Naive B cell (primary cell): ENCODE measurements around the gene LAPTM5. TPM values are rescaled to one million over a fixed set of nuclear protein-coding genes. Genes with fewer than 3 reads are reported as not detected.

ENCODE experiments used
- ATAC-seq, 2 donors: fragments of 150-1000 bp; cut with Tn5 transposase; 2 replicates each; pipeline ENCODE4 v1.10.0; 2021; ENCODE audit warnings: low read depth in 2 of 2, mild to moderate bottlenecking in 2 of 2, moderate library complexity in 2 of 2
- DNase-seq: peaks from one replicate; pipeline ENCODE4 v3.0.0; 2022
- H3K27ac Mint-ChIP-seq, 6 donors: one replicate each; pipeline ENCODE4 v1.8.0; 2020 to 2022; ENCODE audit warnings: mild to moderate bottlenecking in 6 of 6, mixed read lengths in 6 of 6, moderate library complexity in 5 of 6, inconsistent platforms in 2 of 6
- H3K27me3 Mint-ChIP-seq, 3 donors: one replicate each; pipeline ENCODE4 v1.8.0; 2021 to 2022; ENCODE audit warnings: mixed read lengths in 3 of 3, mild to moderate bottlenecking in 1 of 3
- H3K36me3 Mint-ChIP-seq, 2 donors: one replicate each; pipeline ENCODE4 v1.8.0; 2020 to 2022; ENCODE audit warnings: mixed read lengths in 2 of 2, inconsistent platforms in 1 of 2, mild to moderate bottlenecking in 1 of 2
- H3K4me1 Mint-ChIP-seq, 3 donors: one replicate each; pipeline ENCODE4 v1.8.0; 2020 to 2022; ENCODE audit warnings: mixed read lengths in 3 of 3, inconsistent platforms in 1 of 3, mild to moderate bottlenecking in 1 of 3, moderate library complexity in 1 of 3
- H3K4me3 Mint-ChIP-seq, 8 donors: one replicate each; pipeline ENCODE4 v1.8.0; 2020 to 2022; ENCODE audit warnings: mild to moderate bottlenecking in 8 of 8, mixed read lengths in 8 of 8, moderate library complexity in 8 of 8, inconsistent platforms in 2 of 8
- H3K9me3 Mint-ChIP-seq, 7 donors: one replicate each; pipeline ENCODE4 v1.8.0; 2020 to 2022; ENCODE audit warnings: mixed read lengths in 7 of 7, mild to moderate bottlenecking in 5 of 7, inconsistent platforms in 2 of 7, moderate library complexity in 1 of 7
- polyA plus RNA-seq, 6 donors: library from polyadenylated mRNA; unstranded; fragments of 300-500 nt; fragmentation: Illumina TruSeq; gene quantifications; one replicate each; pipeline ENCODE4 v1.2.3, GENCODE V29; 2021; ENCODE audit warnings: low read depth in 6 of 6

The LAPTM5 gene
- polyA plus RNA-seq, 6 donors from 2014 or later, result 1,442 to 2,525 (median 1,701) TPM

DNA sequence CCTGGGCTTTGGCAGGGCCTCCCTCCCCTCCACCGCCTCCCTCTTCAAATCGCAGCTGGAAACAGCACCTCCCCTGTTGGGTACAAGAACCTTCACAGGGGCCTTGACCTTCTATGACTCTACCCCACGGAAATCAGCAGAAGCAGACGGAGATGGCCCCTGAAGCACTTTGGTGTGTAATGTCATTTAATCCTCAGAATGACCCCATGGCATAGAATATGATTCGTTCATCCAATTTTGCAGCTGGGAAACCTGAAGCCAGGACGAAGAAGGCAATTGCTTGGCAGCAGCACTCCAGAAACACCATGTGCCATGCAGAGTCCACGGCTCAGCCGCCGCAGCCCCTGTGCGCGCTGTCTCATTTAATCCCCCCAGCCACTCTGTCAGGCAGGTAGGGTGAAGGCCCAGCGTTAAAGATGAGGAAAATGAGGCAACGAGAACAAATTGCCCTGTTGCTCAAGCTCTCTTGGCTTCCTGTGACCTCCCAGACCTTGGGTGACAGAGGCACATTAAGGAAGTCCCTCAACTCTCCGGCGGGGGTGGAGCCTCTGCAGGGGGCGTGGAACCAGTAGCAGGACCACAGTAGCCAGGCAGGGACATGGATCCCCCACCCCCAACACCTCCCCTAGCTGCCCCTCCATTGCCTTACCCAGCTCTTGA is 25.8 kb upstream of the LAPTM5 start:
- H3K36me3 Mint-ChIP-seq, result no peaks in the 10 kb centered on the region
- peak overlapping the region in 4 of 6 donors; percentile 56 to 95 (median 82) for H3K27ac Mint-ChIP-seq
- peak overlapping the region in 1 of 8 donors; percentile 74 for H3K4me3 Mint-ChIP-seq
- H3K4me1 Mint-ChIP-seq, result peaks cover 26 to 50% (median 33%) of the 10 kb centered on the region in 3 donors
- peaks cover 0 to 1% (median 0%) of the 10 kb centered on the region in 7 donors for H3K9me3 Mint-ChIP-seq
- DNase-seq, result no peak
- peaks cover 5 to 20% (median 14%) of the 10 kb centered on the region in 3 donors for H3K27me3 Mint-ChIP-seq
- no peak for ATAC-seq

DNA sequence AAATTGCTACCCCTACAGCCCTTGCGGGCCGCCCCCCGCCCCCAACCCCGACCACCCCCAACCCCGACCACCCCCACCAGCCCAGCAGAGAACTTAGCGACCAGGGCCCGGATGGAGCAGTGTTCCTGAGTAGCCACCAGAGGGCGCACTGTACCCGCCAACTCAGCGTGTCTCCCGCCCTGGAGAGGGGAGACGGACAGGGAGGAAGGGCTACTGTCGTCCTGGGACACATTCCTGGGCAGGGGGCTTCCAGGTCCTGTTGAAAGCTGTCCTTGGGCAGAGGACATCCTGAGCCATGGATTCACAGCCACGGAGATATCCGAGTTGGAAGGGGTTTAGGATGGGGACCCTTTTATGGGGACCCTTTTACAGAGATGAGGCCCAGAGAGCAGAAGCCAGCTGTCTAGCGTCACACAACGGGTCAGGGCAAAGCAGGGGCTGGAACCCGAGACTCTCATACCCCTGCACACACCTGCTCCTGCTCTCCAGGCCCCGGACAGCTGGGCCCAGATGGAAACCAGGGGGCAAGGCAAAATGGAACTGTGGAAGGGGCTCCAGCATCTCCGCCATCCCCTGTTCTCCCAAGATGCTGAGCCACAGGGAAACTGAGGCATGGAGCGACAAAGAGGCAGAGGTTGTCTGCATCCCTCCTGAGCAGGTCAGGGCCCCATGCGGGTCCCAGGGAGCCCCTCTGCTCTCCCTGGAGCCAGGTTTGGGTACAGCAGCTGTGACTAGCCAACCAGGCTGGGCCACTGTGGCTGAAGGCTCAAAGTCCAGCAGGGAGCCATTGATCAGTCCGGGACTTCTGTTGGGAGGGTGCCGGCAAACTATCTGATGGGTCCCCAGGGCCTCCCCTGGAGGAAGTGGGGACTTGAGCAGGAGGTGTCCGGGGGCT is 25.0 kb upstream of the LAPTM5 start:
- DNase-seq (peak; percentile 57), ATAC-seq (peak; percentile 33 to 34)
- H3K4me3 Mint-ChIP-seq, result peak overlapping the region in 5 of 8 donors; percentile 62 to 84 (median 69)
- peak overlapping the region; percentile 37 to 95 (median 83) for H3K27ac Mint-ChIP-seq
- H3K27me3 Mint-ChIP-seq, result peaks cover 5 to 12% (median 6%) of the 10 kb centered on the region in 3 donors
- H3K9me3 Mint-ChIP-seq, result peaks cover 0 to 1% (median 0%) of the 10 kb centered on the region in 7 donors
- peaks cover 29 to 52% (median 37%) of the 10 kb centered on the region in 3 donors for H3K4me1 Mint-ChIP-seq
- no peaks in the 10 kb centered on the region for H3K36me3 Mint-ChIP-seq

DNA sequence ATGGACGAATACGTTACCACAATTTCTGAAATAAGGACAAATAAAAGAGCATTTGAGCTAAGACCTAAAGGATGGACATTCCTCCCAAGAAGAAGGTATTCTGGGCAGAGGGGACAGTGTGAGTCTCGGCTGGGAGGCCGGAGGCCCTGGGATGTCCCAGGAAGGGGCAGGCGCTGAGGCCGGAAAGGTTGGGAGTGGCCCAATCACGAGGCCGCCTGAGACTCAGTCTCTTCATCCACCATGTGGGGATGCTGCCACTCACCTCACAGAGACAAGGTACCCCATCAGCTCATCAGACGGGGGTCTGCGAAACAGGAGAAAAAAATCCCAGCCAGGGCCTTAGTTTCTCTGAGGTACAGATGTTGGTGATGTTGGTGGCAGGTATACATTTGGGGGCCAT is 24.3 kb upstream of the LAPTM5 start:
- H3K27ac Mint-ChIP-seq, result peak overlapping the region in 5 of 6 donors; percentile 38 to 95 (median 85)
- no peak overlapping the region for H3K4me3 Mint-ChIP-seq
- H3K27me3 Mint-ChIP-seq, result peaks cover 0 to 7% (median 5%) of the 10 kb centered on the region in 3 donors
- DNase-seq (no peak), ATAC-seq (no peak)
- H3K9me3 Mint-ChIP-seq, result no peaks in the 10 kb centered on the region
- peaks cover 29 to 52% (median 37%) of the 10 kb centered on the region in 3 donors for H3K4me1 Mint-ChIP-seq
- no peaks in the 10 kb centered on the region for H3K36me3 Mint-ChIP-seq

DNA sequence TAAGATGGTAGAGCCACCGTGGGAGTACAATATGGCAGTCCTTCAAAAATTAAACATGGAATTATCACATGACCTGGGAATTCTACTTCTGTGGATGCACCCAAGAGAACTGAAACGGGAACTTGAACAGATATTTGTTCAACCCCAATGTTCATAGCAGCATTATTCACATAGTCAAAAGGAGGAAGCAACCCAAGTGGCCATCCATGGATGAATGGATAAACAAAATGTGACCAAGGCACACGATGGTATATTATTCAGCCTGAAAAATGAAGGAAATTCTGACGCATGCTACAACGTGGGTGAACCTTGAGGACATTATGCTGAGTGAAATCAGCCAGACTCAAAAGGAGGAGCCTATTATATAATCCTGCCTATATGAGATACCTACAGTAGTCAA is 22.8 kb upstream of the LAPTM5 start:
- H3K4me1 Mint-ChIP-seq, result peaks cover 29 to 58% (median 43%) of the 10 kb centered on the region in 3 donors
- peak overlapping the region; percentile 10 to 86 (median 72) for H3K4me3 Mint-ChIP-seq
- peak; percentile 75 to 77 for ATAC-seq
- H3K9me3 Mint-ChIP-seq, result no peaks in the 10 kb centered on the region
- peaks cover 0 to 5% (median 0%) of the 10 kb centered on the region in 3 donors for H3K27me3 Mint-ChIP-seq
- peak; percentile 85 for DNase-seq
- peak overlapping the region; percentile 95 to 100 (median 98) for H3K27ac Mint-ChIP-seq
- H3K36me3 Mint-ChIP-seq, result no peaks in the 10 kb centered on the region

DNA sequence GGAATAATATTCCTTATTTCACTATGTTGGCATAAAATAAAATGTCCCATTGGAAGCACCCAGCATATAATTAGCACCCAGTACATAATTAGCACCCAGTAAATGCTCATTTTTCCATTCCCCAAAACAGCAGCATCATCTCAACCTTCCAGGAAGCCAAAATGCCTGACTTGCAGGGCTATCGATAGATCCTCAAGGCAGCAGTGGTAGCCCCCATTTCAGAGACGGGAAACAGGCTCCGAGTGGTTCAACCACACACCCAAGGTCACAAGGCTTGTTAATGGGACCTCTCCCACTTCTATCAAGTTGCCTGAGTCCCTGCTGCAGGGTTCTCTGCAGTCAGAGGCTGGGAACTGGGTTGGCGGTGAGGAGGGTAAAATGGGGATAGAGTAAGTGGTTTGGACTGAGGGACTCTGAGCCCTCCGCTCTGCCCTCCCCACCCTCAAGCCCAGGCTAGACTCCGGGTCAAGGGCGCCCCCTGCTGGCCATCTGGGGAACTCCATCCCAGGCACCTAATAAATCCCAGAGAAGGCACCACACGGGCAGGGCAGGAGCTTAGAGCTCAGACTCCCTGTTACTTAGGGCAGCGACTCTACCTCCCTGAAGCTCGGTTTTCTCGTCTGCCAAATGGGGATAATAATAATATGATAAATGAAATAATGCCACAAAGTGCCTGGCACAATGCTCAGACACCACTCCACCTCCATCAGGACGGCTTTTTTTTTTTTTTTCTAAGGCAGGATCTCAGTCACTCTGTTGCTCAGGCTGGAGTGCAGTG is 21.9 kb upstream of the LAPTM5 start:
- Mint-ChIP-seq H3K4me3 (peak overlapping the region in 6 of 8 donors; percentile 15 to 86 (median 72)), H3K4me1 (peaks cover 29 to 61% (median 43%) of the 10 kb centered on the region in 3 donors), H3K27ac (peak overlapping the region; percentile 95 to 100 (median 98)), H3K27me3 (peaks cover 0 to 5% (median 0%) of the 10 kb centered on the region in 3 donors), H3K36me3 (no peaks in the 10 kb centered on the region), H3K9me3 (no peaks in the 10 kb centered on the region)
- ATAC-seq (peak; percentile 57 to 58), DNase-seq (peak; percentile 92)

DNA sequence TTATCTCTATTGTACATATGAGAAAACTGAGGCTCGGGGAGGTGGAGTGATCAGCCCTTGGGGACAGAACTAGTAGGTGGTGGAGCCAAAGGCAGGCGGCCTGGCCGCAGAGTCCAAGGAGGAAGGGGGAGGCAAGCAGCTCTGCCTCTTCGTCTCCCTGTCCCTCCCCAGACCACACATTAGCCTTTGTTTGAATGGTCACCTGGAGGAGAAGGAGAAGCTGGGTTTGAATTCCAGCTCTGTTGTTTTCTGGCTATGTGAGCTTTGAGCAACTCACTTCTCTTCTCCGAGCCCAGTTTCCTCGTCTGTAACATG is 21.4 kb upstream of the LAPTM5 start:
- no peak for ATAC-seq
- H3K4me3 Mint-ChIP-seq, result peak overlapping the region in 3 of 8 donors; percentile 22 to 86 (median 81)

DNA sequence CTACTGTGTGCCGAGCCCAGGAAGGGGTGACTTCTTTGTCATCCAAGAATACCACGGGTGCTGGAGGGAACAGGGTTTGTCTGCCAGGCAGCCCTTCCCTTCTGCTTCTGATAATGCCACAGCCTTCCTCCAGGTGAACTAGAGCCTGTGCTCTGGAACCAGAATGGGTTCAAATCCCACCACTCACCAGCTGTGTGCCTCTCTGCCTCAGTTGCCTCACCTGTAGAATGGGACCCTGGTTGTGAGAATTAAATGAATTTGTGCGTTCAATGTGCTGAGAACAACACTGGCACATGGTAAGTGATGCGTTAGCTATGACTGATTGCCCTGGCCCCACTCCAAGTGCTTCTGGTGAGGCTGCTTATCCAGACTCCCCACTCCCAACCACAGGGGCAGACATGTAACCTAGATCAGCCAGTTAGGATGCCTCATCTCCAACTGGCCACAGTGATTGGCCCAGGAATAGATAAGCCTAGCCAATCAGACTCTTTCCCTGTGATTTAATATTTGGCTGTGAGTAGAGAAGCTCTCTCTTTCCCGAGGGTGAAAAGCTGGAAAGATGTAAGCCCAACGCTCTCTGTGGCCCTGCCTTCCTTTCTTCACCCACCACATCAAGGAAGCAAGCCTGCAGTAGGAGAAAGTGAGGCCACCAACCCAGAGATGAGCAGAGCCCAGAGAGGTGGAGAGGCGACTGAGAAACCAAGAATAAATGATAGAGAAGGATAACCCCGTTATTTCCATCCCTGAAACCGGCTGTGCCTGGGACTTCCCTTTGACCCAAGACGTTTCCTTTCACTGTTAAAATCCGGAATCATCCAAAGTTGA is 20.8 kb upstream of the LAPTM5 start:
- H3K9me3 Mint-ChIP-seq, result no peaks in the 10 kb centered on the region
- H3K36me3 Mint-ChIP-seq, result no peaks in the 10 kb centered on the region
- DNase-seq (no peak), ATAC-seq (no peak)
- H3K27me3 Mint-ChIP-seq, result peaks cover 0 to 5% (median 0%) of the 10 kb centered on the region in 3 donors
- peak overlapping the region in 4 of 6 donors; percentile 7 to 98 (median 86) for H3K27ac Mint-ChIP-seq
- no peak overlapping the region for H3K4me3 Mint-ChIP-seq
- H3K4me1 Mint-ChIP-seq, result peaks cover 37 to 54% (median 52%) of the 10 kb centered on the region in 3 donors

More for the DNA sequence above, 21.4 kb upstream of the LAPTM5 start:
- Mint-ChIP-seq H3K27me3 (peaks cover 0 to 5% (median 0%) of the 10 kb centered on the region in 3 donors), H3K9me3 (no peaks in the 10 kb centered on the region), H3K36me3 (no peaks in the 10 kb centered on the region), H3K27ac (peak overlapping the region; percentile 95 to 100 (median 98)), H3K4me1 (peaks cover 31 to 58% (median 46%) of the 10 kb centered on the region in 3 donors)
- DNase-seq, result no peak

DNA sequence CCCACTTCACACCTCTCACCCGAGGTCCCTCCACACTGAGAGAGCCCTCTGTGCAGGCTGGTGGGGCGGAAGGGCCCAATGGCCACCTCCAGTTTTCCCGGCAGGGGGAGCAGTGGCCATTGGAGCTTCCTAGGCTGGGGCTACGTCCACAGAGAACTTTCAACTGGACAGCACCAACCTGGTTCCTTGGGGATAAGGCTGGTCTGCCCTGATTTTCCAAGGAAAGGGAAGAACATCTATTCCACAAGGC is 20.3 kb upstream of the LAPTM5 start:
- Mint-ChIP-seq H3K36me3 (no peaks in the 10 kb centered on the region), H3K9me3 (no peaks in the 10 kb centered on the region), H3K4me3 (no peak overlapping the region), H3K27ac (peak overlapping the region in 1 of 6 donors; percentile 95), H3K27me3 (peaks cover 0 to 5% (median 0%) of the 10 kb centered on the region in 3 donors), H3K4me1 (peaks cover 36 to 50% (median 49%) of the 10 kb centered on the region in 3 donors)
- ATAC-seq, result no peak
- no peak for DNase-seq

DNA sequence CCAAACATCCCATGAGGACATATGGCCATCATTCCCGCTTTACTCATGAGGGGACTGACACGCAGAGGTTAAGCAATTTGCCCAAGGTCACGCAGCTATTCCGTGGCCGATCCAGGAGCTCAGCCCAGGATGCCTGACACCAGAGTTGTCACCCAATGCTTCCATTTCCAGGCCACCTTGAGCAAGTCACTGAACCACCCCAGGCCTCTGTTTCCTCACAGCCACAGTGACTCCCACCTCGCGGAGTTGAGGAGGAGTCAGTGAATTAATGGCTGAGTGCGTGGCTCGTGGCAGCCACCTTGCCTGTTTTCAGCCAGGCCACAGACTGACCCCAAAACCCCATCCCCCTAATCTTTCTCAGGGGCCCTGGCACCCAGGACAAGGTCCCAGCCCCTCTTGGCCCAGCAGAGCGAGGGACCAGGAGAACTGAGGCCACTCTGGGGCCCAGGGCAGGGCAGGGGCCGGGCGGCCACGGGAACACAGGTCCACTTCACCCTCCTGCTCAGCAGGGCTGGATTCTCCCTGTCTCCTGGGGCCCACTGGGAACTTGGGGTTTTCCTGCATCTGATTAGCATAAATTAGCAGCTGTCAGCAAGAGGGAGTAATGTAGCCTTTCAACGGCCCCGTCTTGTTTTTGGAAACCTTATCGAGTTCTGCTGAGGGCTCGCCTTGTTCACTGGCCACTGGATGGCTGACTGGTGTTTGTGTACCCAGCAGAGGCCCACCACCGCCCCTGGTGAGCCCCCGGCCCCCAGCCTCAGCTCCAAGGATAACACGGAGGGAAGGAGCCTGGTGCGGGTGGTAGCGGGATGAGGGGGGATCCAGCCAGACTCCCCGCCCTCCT is 19.7 kb upstream of the LAPTM5 start:
- Mint-ChIP-seq H3K4me1 (peaks cover 30 to 45% (median 44%) of the 10 kb centered on the region in 3 donors), H3K27ac (peak overlapping the region in 2 of 6 donors; percentile 29 to 68), H3K9me3 (no peaks in the 10 kb centered on the region), H3K27me3 (peaks cover 0 to 5% (median 0%) of the 10 kb centered on the region in 3 donors), H3K36me3 (no peaks in the 10 kb centered on the region), H3K4me3 (no peak overlapping the region)
- no peak for ATAC-seq
- DNase-seq, result no peak

DNA sequence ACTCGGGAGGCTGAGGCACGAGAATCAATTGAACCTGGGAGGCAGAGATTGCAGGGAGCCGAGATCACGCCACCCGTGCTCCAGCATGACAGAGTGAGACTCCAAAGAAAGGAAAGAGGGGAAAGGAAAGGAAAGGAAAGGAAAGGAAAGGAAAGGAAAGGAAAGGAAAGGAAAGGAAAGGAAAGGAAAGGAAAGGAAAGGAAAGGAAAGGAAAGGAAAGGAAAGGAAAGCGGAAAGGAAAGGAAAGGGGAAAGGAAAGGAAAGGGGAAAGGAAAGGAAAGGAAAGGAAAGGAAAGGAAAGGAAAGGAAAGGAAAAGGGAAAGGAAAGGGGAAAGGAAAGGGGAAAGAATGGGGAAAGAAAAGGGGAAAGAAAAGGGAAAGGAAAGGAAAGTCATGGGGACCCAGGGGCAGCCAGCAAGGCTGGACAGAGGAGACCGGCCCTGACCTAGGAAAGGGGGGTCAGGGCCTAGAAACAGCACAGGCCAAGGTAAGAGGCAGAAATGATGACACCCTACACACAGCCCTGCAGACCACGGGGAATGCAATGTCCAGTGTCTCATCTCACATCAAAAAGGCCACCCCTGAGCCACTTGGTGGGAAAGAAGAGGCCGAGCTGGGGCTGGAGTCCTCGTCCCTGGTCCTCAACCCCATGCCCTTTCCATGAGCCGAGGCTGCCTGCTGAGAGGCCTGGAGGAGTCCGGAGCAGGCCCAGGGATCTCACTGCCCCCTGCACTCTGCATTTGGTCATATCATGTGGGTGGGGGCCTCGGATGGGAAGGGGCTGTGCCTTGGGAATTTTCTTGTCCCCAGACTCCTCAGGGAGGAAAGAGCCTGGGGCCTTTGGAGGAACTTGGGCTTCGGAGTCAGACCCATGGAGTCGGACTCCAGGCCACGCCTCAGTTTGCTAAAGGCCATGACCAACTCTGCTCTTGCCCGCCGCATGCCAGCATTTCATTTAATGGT is 18.8 kb upstream of the LAPTM5 start:
- peaks cover 30 to 44% (median 41%) of the 10 kb centered on the region in 3 donors for H3K4me1 Mint-ChIP-seq
- no peak for ATAC-seq
- no peaks in the 10 kb centered on the region for H3K9me3 Mint-ChIP-seq
- peaks cover 0 to 5% (median 0%) of the 10 kb centered on the region in 3 donors for H3K27me3 Mint-ChIP-seq
- H3K4me3 Mint-ChIP-seq, result no peak overlapping the region
- no peaks in the 10 kb centered on the region for H3K36me3 Mint-ChIP-seq
- H3K27ac Mint-ChIP-seq, result peak overlapping the region in 1 of 6 donors; percentile 37
- no peak for DNase-seq

DNA sequence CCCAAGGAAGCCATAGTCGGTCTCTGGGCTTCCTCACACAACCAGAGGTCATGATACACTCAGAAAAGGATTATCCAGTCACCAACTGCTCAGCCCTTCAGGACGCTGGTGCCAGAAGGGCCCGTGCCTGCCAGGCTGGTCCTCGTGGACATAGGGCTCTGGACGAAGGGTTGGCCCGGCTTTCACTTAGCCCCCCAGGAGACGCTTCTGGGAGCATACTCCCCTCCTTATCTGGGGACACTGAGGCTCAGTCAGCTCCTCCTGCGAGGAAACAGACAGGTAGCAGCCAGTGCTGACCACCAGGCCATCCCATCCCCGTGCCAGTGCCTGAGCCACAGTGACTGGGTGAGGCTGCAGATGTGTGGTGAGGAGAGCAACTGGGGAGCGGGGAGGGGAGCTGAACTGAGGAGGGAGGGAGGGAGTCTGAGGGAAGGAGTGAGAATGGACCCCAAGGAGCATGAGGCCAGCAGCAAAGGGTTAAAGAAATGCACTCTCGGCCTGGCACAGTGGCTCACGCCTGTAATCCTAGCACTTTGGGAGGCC is 17.9 kb upstream of the LAPTM5 start:
- no peak overlapping the region for H3K4me3 Mint-ChIP-seq
- peaks cover 0 to 1% (median 0%) of the 10 kb centered on the region in 3 donors for H3K27me3 Mint-ChIP-seq
- H3K9me3 Mint-ChIP-seq, result no peaks in the 10 kb centered on the region
- no peak for ATAC-seq
- H3K36me3 Mint-ChIP-seq, result no peaks in the 10 kb centered on the region
- DNase-seq, result no peak
- peaks cover 26 to 45% (median 37%) of the 10 kb centered on the region in 3 donors for H3K4me1 Mint-ChIP-seq
- peak overlapping the region in 1 of 6 donors; percentile 44 for H3K27ac Mint-ChIP-seq
